ENCODE data around the gene STK10. TPM values are rescaled to one million over a fixed set of nuclear protein-coding genes. Genes with fewer than 3 reads are reported as not detected.
A peak's percentile ranks its signal among the peaks of the same experiment; 100 is the strongest.

The STK10 gene
- total and polyA plus RNA-seq, 2 experiments from 2014 or later, result 7.5 to 17.8 TPM

DNA sequence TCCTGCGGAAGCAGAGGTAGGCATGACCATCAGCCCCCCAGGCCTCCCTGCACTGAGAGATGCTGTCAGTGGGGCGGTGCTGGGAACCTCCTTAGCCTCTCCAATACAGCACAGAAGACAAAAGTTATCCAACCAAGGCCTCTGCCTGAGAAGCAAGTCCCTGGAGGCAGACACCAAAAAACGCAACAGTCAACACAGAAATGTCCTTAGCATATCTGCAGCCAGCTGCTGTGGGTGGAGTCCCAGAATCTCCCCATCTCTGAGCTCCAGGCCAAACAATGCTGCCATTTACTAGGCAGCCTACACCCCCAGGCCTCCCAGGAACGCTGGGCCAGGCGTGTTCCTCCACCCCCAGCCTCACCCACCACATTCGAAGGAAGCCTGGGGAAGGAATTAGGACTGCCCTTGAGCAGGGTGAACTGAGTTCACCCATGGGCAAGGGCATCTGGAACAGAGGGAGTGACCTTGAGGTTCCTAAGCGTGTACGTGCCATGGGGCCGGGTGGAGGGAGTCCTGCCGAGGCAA lies 43.7 kb downstream of the STK10 start:
- H3K4me1 Mint-ChIP-seq, result peaks cover 18% of the 10 kb centered on the region
- H3K79me2 ChIP-seq (replicated peaks; ENCODE audit: insufficient read depth), result peaks cover 20% of the 10 kb centered on the region; the same call in 1 of the 2 replicates
- no peaks in the 10 kb centered on the region for H3K36me3 Mint-ChIP-seq (ENCODE audit: low read depth)
- H3K4me3 Mint-ChIP-seq, result no peak overlapping the region
- H3K4me1 ChIP-seq (ENCODE audit: insufficient read depth), result peaks cover 6% of the 10 kb centered on the region; the same call in 1 of the 2 replicates
- H3K4me2 ChIP-seq, result no peak overlapping the region
- H4K20me1 ChIP-seq (replicated peaks; ENCODE audit: insufficient read depth), result no peaks in the 10 kb centered on the region; the same call in 1 of the 2 replicates
- peak; percentile 19; the same call in 2 of the 3 replicates for ATAC-seq
- DNase-seq (ENCODE audit: low spot score), result no peak
- no peaks in the 10 kb centered on the region for H3K9me2 ChIP-seq (ENCODE audit: insufficient read depth)
- H3K27me3 ChIP-seq (ENCODE audit: insufficient read depth), result no peaks in the 10 kb centered on the region
- TF ChIP-seq, protein P1, sequence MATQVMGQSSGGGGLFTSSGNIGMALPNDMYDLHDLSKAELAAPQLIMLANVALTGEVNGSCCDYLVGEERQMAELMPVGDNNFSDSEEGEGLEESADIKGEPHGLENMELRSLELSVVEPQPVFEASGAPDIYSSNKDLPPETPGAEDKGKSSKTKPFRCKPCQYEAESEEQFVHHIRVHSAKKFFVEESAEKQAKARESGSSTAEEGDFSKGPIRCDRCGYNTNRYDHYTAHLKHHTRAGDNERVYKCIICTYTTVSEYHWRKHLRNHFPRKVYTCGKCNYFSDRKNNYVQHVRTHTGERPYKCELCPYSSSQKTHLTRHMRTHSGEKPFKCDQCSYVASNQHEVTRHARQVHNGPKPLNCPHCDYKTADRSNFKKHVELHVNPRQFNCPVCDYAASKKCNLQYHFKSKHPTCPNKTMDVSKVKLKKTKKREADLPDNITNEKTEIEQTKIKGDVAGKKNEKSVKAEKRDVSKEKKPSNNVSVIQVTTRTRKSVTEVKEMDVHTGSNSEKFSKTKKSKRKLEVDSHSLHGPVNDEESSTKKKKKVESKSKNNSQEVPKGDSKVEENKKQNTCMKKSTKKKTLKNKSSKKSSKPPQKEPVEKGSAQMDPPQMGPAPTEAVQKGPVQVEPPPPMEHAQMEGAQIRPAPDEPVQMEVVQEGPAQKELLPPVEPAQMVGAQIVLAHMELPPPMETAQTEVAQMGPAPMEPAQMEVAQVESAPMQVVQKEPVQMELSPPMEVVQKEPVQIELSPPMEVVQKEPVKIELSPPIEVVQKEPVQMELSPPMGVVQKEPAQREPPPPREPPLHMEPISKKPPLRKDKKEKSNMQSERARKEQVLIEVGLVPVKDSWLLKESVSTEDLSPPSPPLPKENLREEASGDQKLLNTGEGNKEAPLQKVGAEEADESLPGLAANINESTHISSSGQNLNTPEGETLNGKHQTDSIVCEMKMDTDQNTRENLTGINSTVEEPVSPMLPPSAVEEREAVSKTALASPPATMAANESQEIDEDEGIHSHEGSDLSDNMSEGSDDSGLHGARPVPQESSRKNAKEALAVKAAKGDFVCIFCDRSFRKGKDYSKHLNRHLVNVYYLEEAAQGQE (IDR thresholded peaks at IDR 0.05; ENCODE audit: unreplicated experiment), result no peak
- TF ChIP-seq, protein P2, sequence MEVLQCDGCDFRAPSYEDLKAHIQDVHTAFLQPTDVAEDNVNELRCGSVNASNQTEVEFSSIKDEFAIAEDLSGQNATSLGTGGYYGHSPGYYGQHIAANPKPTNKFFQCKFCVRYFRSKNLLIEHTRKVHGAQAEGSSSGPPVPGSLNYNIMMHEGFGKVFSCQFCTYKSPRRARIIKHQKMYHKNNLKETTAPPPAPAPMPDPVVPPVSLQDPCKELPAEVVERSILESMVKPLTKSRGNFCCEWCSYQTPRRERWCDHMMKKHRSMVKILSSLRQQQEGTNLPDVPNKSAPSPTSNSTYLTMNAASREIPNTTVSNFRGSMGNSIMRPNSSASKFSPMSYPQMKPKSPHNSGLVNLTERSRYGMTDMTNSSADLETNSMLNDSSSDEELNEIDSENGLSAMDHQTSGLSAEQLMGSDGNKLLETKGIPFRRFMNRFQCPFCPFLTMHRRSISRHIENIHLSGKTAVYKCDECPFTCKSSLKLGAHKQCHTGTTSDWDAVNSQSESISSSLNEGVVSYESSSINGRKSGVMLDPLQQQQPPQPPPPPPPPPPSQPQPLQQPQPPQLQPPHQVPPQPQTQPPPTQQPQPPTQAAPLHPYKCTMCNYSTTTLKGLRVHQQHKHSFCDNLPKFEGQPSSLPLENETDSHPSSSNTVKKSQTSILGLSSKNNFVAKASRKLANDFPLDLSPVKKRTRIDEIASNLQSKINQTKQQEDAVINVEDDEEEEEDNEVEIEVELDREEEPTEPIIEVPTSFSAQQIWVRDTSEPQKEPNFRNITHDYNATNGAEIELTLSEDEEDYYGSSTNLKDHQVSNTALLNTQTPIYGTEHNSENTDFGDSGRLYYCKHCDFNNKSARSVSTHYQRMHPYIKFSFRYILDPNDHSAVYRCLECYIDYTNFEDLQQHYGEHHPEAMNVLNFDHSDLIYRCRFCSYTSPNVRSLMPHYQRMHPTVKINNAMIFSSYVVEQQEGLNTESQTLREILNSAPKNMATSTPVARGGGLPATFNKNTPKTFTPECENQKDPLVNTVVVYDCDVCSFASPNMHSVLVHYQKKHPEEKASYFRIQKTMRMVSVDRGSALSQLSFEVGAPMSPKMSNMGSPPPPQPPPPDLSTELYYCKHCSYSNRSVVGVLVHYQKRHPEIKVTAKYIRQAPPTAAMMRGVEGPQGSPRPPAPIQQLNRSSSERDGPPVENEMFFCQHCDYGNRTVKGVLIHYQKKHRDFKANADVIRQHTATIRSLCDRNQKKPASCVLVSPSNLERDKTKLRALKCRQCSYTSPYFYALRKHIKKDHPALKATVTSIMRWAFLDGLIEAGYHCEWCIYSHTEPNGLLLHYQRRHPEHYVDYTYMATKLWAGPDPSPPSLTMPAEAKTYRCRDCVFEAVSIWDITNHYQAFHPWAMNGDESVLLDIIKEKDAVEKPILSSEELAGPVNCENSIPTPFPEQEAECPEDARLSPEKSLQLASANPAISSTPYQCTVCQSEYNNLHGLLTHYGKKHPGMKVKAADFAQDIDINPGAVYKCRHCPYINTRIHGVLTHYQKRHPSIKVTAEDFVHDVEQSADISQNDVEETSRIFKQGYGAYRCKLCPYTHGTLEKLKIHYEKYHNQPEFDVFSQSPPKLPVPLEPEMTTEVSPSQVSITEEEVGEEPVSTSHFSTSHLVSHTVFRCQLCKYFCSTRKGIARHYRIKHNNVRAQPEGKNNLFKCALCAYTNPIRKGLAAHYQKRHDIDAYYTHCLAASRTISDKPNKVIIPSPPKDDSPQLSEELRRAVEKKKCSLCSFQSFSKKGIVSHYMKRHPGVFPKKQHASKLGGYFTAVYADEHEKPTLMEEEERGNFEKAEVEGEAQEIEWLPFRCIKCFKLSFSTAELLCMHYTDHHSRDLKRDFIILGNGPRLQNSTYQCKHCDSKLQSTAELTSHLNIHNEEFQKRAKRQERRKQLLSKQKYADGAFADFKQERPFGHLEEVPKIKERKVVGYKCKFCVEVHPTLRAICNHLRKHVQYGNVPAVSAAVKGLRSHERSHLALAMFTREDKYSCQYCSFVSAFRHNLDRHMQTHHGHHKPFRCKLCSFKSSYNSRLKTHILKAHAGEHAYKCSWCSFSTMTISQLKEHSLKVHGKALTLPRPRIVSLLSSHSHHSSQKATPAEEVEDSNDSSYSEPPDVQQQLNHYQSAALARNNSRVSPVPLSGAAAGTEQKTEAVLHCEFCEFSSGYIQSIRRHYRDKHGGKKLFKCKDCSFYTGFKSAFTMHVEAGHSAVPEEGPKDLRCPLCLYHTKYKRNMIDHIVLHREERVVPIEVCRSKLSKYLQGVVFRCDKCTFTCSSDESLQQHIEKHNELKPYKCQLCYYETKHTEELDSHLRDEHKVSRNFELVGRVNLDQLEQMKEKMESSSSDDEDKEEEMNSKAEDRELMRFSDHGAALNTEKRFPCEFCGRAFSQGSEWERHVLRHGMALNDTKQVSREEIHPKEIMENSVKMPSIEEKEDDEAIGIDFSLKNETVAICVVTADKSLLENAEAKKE (CRISPR knock-in tag; IDR thresholded peaks at IDR 0.05), result no peak
- TF ChIP-seq ZNF331 (CRISPR knock-in tag; IDR thresholded peaks at IDR 0.05; ENCODE audit: low read depth) (no peak), NANOG (IDR thresholded peaks at IDR 0.05; ENCODE audit: borderline replicate concordance) (no peak), EZH2phosphoT487 (IDR thresholded peaks at IDR 0.05; ENCODE audit: unreplicated experiment) (no peak), POLR2AphosphoS5 (IDR thresholded peaks at IDR 0.05; ENCODE audit: low read depth) (no peak), CREB1 (CRISPR knock-in tag; IDR thresholded peaks at IDR 0.05; ENCODE audit: low read depth) (no peak), STAT1 (IDR thresholded peaks at IDR 0.05; ENCODE audit: unreplicated experiment) (no peak), EZH2 (IDR thresholded peaks at IDR 0.05; ENCODE audit: low read depth, unreplicated experiment) (no peak), JUNB (IDR thresholded peaks at IDR 0.05; ENCODE audit: unreplicated experiment) (no peak), ZNF114 (CRISPR knock-in tag; IDR thresholded peaks at IDR 0.05) (no peak)
- TF ChIP-seq, protein P3, sequence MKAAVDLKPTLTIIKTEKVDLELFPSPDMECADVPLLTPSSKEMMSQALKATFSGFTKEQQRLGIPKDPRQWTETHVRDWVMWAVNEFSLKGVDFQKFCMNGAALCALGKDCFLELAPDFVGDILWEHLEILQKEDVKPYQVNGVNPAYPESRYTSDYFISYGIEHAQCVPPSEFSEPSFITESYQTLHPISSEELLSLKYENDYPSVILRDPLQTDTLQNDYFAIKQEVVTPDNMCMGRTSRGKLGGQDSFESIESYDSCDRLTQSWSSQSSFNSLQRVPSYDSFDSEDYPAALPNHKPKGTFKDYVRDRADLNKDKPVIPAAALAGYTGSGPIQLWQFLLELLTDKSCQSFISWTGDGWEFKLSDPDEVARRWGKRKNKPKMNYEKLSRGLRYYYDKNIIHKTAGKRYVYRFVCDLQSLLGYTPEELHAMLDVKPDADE (IDR thresholded peaks at IDR 0.05), result no peak
- TF ChIP-seq, protein P4, sequence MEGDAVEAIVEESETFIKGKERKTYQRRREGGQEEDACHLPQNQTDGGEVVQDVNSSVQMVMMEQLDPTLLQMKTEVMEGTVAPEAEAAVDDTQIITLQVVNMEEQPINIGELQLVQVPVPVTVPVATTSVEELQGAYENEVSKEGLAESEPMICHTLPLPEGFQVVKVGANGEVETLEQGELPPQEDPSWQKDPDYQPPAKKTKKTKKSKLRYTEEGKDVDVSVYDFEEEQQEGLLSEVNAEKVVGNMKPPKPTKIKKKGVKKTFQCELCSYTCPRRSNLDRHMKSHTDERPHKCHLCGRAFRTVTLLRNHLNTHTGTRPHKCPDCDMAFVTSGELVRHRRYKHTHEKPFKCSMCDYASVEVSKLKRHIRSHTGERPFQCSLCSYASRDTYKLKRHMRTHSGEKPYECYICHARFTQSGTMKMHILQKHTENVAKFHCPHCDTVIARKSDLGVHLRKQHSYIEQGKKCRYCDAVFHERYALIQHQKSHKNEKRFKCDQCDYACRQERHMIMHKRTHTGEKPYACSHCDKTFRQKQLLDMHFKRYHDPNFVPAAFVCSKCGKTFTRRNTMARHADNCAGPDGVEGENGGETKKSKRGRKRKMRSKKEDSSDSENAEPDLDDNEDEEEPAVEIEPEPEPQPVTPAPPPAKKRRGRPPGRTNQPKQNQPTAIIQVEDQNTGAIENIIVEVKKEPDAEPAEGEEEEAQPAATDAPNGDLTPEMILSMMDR (conservative IDR thresholded peaks at IDR 0.05; ENCODE audit: low read depth in 2 of 2), result no peak
- no peaks in the 10 kb centered on the region for H3K9me3 Mint-ChIP-seq
- no peaks in the 10 kb centered on the region for H3K36me3 ChIP-seq (ENCODE audit: insufficient read depth)
- 0 out of 2 replicates have a peak overlapping the region, but pooled peaks have one; percentile 45 for H3K27ac ChIP-seq (ENCODE audit: low read depth)
- 0 out of 2 replicates have a peak, but pooled peaks cover 4% of the 10 kb centered on the region for H3F3A ChIP-seq (replicated peaks; ENCODE audit: low read depth)
- H2AFZ ChIP-seq, result no peak overlapping the region
- H3K4me3 ChIP-seq, result no peak overlapping the region
- H3K27me3 Mint-ChIP-seq (ENCODE audit: insufficient read depth, low read depth, poor library complexity), result peaks cover 7% of the 10 kb centered on the region
- H3K27ac Mint-ChIP-seq, result peak overlapping the region; percentile 76; the same call in 1 of the 2 replicates
